ENCODE measurements around the gene CCDC12.

Gene CCDC12

GRCh38 chr3:46894256-46894655 is 82.3 kb downstream of the CCDC12 start:
- no peak for FAIRE-seq
- no peak for DNase-seq (ENCODE audit: low spot score)

DNA sequence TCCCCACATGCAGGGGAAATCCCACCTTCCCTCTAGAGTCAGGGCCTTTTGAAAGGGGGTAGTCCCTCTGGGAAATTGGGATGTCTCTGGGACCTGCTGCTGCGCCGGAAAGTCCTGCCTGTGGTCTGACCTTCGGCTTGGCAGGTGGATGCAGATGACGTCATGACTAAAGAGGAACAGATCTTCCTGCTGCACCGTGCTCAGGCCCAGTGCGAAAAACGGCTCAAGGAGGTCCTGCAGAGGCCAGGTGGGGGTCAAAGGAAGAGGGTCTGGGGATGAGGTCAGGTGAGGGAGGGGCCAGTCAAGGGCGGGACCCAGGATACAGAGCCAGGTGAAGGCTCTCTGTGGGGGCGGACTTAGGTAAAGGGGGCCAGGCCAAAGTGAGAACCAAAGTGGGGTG is 82.8 kb downstream of the CCDC12 start:
- no peak for FAIRE-seq
- no peak for DNase-seq (ENCODE audit: low spot score)

DNA sequence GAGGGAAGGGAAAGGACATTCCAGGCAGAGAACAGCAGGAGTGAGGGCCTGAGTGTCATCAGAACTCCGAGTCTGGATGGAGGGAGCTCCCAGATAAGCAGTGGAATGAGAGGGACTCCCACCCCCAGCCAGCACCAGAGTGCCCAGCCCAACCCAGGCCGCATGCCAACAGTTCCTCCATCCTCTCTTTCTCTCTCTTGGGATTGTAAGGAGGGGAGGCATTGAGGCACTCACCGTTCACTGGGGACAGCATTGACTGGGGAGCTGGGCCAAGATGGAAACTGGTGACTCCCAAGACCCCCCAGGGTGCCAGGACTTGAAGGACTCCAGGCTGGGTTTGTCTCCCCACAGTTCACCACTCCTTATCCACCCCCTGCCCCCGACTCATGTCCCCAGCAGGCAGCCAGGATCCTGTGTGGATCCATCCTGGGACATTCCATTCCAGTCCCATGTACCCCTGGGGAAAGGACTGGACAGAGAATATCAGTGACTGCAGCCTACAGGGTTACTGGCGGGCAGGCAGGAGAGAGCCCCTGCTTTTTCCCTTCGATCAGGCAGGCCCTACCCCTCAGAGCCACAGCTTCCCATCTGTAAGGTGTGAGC is 83.3 kb downstream of the CCDC12 start:
- FAIRE-seq: no peak

DNA sequence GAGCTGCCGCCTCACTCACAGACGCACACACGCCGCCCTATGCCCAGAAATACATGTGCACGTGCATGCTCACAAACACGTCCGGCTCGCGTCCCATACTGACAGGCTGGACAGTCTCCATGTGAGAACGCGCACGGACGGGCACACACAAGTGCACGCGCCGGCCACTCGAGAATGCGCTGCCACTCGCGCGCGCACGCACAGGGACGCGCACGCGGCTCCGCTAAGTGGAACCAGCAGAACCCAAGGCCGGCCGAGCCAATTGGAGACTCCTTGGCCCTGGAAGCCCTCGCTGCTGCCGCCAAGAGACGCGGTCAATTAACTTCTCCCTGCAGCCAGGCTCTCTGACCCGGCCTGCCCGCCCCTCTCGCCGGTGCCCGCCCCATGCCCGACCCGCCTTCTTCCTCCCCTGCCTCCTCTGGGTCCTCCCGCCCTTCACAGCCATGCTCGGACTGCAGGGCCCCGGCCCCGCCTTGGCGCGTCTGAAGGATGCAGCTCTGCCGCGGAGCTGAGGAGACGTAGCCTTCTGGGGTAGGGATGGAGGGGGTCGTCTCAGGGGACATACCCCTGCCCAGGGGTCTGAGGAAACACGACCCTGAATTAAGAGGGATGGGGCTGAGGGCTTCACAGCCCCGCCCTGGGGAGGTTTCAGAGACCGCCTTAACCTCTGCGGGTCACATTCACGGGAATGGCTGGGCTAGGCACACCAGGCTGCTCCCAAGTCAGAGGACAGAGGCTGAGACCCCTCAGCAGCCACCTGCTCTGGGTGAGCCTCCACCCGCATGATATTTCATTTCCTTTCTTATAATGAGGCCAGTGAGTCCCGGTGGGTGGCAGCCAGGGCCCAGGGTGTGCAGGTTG is 84.0 kb downstream of the CCDC12 start:
- FAIRE-seq: no peak
- peak; percentile 44 for DNase-seq (ENCODE audit: low spot score)

More for the DNA sequence above, 83.3 kb downstream of the CCDC12 start:
- no peak for DNase-seq (ENCODE audit: low spot score)

DNA sequence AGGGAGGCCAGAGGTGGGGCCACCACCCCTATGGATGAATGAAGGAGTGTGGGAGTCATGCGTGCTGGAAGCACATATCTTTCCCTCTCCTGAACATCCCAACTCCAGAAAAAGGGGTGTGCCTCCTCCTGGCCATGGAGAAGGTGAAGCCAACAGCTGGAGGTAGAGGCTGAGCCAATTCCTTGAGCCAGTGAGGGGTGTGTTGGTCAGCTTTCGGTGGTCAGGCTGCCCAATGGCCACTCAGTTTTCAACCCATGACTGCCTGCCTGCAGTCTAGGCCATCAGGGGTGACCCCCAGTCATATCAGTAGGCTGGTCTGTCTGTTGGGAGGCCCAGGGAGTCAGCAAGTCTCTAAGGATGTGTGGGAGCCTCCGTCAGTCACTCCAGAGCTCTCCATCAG is 85.4 kb downstream of the CCDC12 start:
- DNase-seq (ENCODE audit: low spot score) (no peak), FAIRE-seq (no peak)

DNA sequence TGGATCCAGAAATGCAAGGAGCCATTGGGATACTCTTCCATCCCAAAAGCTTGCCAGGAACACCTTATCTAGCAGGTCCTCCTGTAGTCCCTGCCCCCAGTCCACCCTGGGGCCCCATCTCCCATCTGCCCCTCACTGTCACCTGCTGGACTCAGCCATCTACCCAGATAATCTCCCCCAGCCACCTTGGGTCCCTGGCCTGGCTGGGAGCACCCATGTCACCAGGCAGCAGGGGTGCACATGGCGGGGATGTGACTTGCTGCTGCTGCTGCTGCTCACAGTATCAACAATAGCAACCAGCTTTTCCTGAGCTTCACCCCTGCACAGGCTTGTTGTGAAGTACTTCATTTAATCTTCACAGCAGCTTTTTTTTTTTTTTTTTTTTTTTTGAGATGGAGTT is 86.4 kb downstream of the CCDC12 start:
- DNase-seq (ENCODE audit: low spot score) (no peak), FAIRE-seq (no peak)

DNA sequence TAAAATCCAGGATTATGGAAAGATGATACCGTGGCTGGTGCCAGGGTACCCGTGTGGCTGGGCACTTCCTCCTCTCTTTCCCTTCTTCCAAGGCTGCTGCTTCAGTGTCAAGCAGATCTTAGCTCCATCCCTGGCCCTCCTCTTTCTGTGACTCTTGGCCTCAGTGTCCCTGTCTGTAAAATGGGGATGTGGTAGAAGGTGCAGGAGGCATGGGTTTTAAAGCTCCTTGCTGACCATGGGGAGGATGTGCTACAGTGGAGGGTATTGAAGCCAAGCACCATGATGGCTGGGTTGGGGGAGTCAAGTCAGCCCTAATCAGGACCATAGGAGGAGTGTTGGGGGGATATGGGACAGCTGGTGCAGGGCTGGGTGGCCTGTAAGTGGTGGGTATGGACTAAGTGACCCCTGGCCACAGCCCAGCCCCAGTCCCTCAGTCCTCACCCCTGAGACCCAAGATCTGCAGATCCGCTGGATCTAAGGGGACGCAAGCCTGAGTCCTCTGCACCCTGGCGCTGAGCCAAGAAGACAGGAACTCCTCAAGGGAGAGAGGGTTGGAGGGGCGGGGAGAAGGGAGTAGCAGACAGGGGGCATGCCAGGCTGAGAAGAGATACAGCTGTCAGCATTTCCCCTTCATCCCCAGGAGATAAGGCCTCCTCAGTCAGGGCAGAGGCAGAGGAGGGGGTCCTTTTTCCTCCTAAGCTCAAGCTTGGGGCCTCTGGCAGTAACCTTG is 87.0 kb downstream of the CCDC12 start:
- DNase-seq (ENCODE audit: low spot score): no peak
- no peak for FAIRE-seq

- no peak for FAIRE-seq
Observed at GRCh38 chr3:46888705-46889104, 87.8 kb downstream of the CCDC12 start.

GRCh38 chr3:46887980-46888494 is 88.5 kb downstream of the CCDC12 start:
- DNase-seq (ENCODE audit: low spot score) (no peak), FAIRE-seq (no peak)

More at GRCh38 chr3:46888705-46889104, 87.8 kb downstream of the CCDC12 start:
- DNase-seq (ENCODE audit: low spot score): no peak

GRCh38 chr3:46885612-46886011 is 90.9 kb downstream of the CCDC12 start:
- DNase-seq (ENCODE audit: low spot score): no peak
- FAIRE-seq: no peak

GRCh38 chr3:46884929-46885328 is 91.6 kb downstream of the CCDC12 start:
- FAIRE-seq: no peak

GRCh38 chr3:46884427-46884826 is 92.1 kb downstream of the CCDC12 start:
- DNase-seq (ENCODE audit: low spot score): no peak
- no peak for FAIRE-seq

More at GRCh38 chr3:46884929-46885328, 91.6 kb downstream of the CCDC12 start:
- DNase-seq (ENCODE audit: low spot score): no peak

DNA sequence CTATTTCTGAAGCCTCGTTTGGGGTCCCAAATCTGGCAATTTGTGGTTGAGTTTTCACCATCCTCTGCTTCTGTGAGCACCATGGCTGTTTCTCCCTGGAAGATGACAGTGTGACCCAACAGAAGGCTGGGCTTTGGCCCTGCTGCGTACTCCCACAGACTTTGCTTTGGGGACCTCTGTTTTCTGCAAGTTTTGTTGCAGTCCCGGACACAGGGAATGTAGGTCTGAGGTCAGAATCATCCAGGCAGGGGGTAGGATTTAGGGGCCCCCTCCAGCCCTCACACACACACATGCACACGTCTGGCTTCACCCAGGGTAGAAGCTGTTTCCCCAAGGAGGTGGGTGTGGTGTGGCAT is 92.7 kb downstream of the CCDC12 start:
- DNase-seq (ENCODE audit: low spot score) (no peak), FAIRE-seq (no peak)

DNA sequence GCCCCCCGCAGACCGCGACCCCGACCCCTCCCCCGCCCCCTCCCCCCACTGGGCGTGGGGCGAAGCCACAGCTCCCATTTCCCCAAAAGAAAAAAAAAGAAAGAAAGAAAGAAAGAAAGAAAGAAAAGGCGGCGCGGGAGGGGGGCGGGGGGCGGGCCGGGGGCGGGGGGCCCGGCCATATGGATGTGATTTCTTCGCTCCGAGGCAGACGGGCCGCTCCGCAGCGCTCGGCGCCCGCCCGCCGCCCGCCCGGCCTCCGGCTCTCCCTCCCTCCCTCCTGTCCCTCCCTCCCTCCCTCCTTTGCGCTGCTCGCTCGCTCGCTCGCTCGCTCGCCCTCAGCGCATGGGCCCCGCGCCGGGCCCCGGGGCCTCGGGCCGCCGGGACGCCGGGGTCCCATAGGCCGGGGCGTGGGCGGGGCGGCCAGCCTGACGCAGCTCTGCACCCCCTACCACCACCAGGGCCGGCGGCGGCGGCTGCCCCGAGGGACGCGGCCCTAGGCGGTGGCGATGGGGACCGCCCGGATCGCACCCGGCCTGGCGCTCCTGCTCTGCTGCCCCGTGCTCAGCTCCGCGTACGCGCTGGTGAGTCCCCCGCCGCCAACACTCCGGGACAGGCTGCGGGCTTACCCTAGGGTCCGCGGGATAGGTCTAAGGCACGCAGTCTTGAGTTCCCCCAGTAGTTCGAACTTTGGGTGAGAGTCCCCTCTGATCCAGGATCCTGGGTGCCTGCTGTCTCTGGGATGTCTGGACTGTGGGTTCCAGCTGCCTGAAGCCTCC is 93.3 kb downstream of the CCDC12 start:
- no peak for FAIRE-seq
- DNase-seq (ENCODE audit: low spot score): no peak

- no peak for DNase-seq (ENCODE audit: low spot score)
- no peak for FAIRE-seq
Observed at GRCh38 chr3:46882377-46883053, 94.0 kb downstream of the CCDC12 start.

DNA sequence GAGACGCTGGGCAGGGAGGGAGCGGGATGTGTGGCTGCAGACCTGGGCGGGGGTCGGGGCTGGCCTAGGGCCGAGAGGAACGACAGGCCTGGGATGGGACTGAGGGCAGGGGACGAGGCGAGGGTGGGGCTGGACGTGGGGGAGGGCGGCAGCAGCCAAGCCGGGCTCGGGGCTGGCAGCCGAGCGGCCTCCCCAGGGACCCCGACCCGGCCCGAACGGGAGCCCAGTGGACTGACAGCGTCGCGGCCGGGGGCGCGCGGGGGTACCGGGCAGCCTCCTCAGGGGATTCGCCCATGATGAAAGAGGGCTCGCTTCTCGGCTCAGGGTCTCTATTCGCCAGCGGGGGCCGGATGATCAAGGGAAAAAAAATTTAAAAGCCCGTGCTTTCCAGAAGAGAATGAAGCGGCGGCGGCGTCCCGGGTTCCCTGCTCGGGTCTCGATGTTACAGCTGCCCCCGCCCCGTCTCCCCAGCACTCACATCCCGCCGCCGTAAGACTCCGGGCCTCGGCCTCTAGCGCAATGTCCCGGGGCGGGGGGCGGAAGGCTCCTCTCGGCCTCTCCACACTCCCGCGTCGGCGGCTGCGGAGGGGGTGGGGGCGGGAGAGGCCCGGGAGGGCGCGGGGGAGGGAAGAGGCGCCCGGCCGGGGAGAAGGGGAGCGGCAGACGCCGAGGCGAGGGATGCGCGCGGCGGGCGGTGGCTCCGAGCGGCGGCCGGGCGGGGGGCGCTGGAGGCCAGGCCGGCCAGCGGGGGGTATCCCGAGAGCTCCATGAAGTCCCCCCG is 94.8 kb downstream of the CCDC12 start:
- DNase-seq (ENCODE audit: low spot score): no peak
- FAIRE-seq: no peak

DNA sequence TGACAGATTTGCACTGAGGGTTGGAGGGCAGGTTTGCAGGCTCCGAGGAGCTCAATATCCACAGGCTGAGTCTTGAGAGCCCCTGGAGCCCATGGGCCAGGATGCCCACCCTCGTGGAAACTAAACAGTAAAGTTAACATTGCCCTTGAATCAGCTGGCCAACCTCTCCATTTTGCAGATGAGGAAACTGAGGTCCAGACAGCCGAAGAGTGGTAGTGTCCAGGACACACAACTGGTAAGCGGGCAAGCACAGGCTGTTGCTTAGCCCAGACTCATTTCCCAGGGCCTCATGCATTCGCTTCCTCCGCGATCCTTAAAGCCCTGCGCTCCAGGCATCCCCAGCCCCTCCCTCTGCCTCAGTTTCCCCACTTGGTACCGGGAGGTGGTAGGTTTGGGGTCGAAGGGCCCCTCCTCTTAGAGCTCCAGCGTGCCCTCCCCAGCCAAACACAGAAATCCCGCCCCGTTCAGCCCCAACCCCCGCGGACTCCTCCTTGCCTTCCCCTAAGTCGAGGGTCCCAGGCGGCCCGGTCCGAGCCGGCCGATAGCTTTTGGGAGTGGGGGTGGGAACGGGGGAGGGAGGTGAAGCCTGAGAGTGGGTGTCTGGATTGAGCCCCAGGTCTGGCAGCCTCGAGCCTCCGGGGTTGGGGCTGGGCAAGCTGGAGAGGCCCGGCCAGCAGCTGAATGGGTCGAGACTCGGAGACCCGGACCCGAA is 95.5 kb downstream of the CCDC12 start:
- FAIRE-seq (no peak), DNase-seq (ENCODE audit: low spot score) (no peak)

- DNase-seq (ENCODE audit: low spot score) (peak; percentile 60), FAIRE-seq (peak; percentile 60)
Observed at GRCh38 chr3:46878781-46879436, 97.6 kb downstream of the CCDC12 start.
